ENCODE results near the gene BRF1.

BRF1 gene

GRCh38 chr14:105332350-105332874 is 31.6 kb upstream of the BRF1 start:
- Histone ChIP-seq H3K27me3 (ENCODE audit: control insufficient read depth, insufficient read depth, low read length) (no peaks in the 10 kb centered on the region), H3K9me3 (ENCODE audit: control insufficient read depth, low read length) (no peaks in the 10 kb centered on the region), H3K9ac (no peak overlapping the region), H3K4me2 (ENCODE audit: low read length) (no peak overlapping the region), H3K4me1 (peaks cover 29% of the 10 kb centered on the region), H3K79me2 (peaks cover 72% of the 10 kb centered on the region), H3K4me3 (ENCODE audit: low read depth, low read length) (no peak overlapping the region), H3K36me3 (ENCODE audit: control insufficient read depth, insufficient read depth, low read length) (no peaks in the 10 kb centered on the region), H2AFZ (no peak overlapping the region), H3K27ac (no peak overlapping the region)
- TF ChIP-seq CTCF (IDR thresholded peaks at IDR 0.05) = no peak

GRCh38 chr14:105331575-105332349 is 31.0 kb upstream of the BRF1 start:
- Histone ChIP-seq H3K27ac (no peak overlapping the region), H3K4me2 (ENCODE audit: low read length) (no peak overlapping the region), H2AFZ (no peak overlapping the region), H3K27me3 (ENCODE audit: control insufficient read depth, insufficient read depth, low read length) (no peaks in the 10 kb centered on the region), H3K4me1 (peaks cover 23% of the 10 kb centered on the region), H3K9ac (no peak overlapping the region), H3K9me3 (ENCODE audit: control insufficient read depth, low read length) (no peaks in the 10 kb centered on the region), H3K36me3 (ENCODE audit: control insufficient read depth, insufficient read depth, low read length) (no peaks in the 10 kb centered on the region), H3K79me2 (peaks cover 72% of the 10 kb centered on the region), H3K4me3 (ENCODE audit: low read depth, low read length) (no peak overlapping the region)
- TF ChIP-seq CTCF (IDR thresholded peaks at IDR 0.05) = no peak

DNA sequence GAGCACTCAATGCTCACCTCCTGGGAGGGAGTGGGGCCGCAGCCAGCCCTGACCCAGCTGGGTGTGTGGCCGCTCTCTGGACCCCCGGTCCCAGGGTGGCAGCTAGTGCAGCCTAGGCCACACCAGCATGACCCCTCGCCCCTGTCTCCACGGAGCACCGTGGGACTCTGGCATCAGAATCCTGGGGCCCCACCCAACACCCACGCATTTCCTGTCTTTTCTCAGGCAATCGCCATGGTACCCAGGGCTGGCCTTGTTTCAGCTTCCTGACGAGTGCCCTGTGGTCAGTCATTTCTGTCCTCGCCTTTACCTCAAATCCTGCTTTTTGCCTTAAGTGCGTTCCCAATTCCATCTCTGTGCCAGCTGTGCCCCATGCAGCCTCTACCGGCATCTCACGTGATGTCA is 29.7 kb upstream of the BRF1 start:
- peak overlapping the region; percentile 37 for H3K27ac ChIP-seq

GRCh38 chr14:105329411-105330150 is 28.8 kb upstream of the BRF1 start:
- peaks cover 23% of the 10 kb centered on the region for H3K4me1 ChIP-seq

More for the DNA sequence above, 29.7 kb upstream of the BRF1 start:
- Histone ChIP-seq H3K9ac (no peak overlapping the region), H3K79me2 (peaks cover 67% of the 10 kb centered on the region), H3K4me3 (ENCODE audit: low read depth, low read length) (no peak overlapping the region), H3K36me3 (ENCODE audit: control insufficient read depth, insufficient read depth, low read length) (no peaks in the 10 kb centered on the region), H3K4me1 (peaks cover 23% of the 10 kb centered on the region), H3K9me3 (ENCODE audit: control insufficient read depth, low read length) (no peaks in the 10 kb centered on the region), H3K27me3 (ENCODE audit: control insufficient read depth, insufficient read depth, low read length) (no peaks in the 10 kb centered on the region), H2AFZ (no peak overlapping the region), H3K4me2 (ENCODE audit: low read length) (no peak overlapping the region)
- no peak for TF ChIP-seq CTCF (IDR thresholded peaks at IDR 0.05)

More at GRCh38 chr14:105329411-105330150, 28.8 kb upstream of the BRF1 start:
- H3K9me3 ChIP-seq (ENCODE audit: control insufficient read depth, low read length) = no peaks in the 10 kb centered on the region
- no peak overlapping the region for H3K9ac ChIP-seq
- H2AFZ ChIP-seq = no peak overlapping the region
- H3K27ac ChIP-seq = peak overlapping the region; percentile 37
- no peak overlapping the region for H3K4me2 ChIP-seq (ENCODE audit: low read length)
- TF ChIP-seq CTCF (IDR thresholded peaks at IDR 0.05) = no peak
- H3K36me3 ChIP-seq (ENCODE audit: control insufficient read depth, insufficient read depth, low read length) = no peaks in the 10 kb centered on the region
- no peaks in the 10 kb centered on the region for H3K27me3 ChIP-seq (ENCODE audit: control insufficient read depth, insufficient read depth, low read length)
- H3K4me3 ChIP-seq (ENCODE audit: low read depth, low read length) = no peak overlapping the region
- peaks cover 66% of the 10 kb centered on the region for H3K79me2 ChIP-seq

Data from parathyroid adenoma (tissue), 2 donors.